NB4 (cell line): ENCODE results near the gene GFRA4.

Experiments used
- DNase-seq: peaks from one replicate; pipeline ENCODE4 v3.0.0; 2010; ENCODE audit warnings: low read depth
- H3K4me3 ChIP-seq: one replicate; pipeline ENCODE4 v1.5.1; 2011; ENCODE audit warnings: mild to moderate bottlenecking, low read depth, low read length, moderate library complexity
- CTCF ChIP-seq: IDR thresholded peaks from one replicate; pipeline ENCODE4 v1.5.1; 2012; ENCODE audit warnings: low read depth, low read length
- MAX ChIP-seq: IDR thresholded peaks from 2 replicates; pipeline ENCODE4 v1.6.1; 2011; ENCODE audit warnings: low read depth, low read length
- MYC ChIP-seq: IDR thresholded peaks from 2 replicates; pipeline ENCODE4 v1.6.1; 2011; ENCODE audit warnings: low read depth, low read length
- POLR2A ChIP-seq: IDR thresholded peaks from 2 replicates; pipeline ENCODE4 v1.6.1; 2011; ENCODE audit warnings: mild to moderate bottlenecking; ENCODE audit not compliant: insufficient read length; ENCODE audit errors: extremely low read depth

GFRA4 gene

GRCh38 chr20:3663031-3663701 lies at the start of gene GFRA4:
TSS of gene GFRA4 (minus strand) at chr20:3663399. CDS start at chr20:3663399, 0 bp downstream.
- TF ChIP-seq POLR2A: no peak
- TF ChIP-seq CTCF: no peak
- no peak for TF ChIP-seq MAX
- H3K4me3 ChIP-seq: no peak within 1 kb of the TSS
- no peak for DNase-seq

GRCh38 chr20:3712279-3712873 lies 49.2 kb upstream of the GFRA4 start, which contains the start of gene SIGLEC1:
TSS of gene SIGLEC1 (minus strand) at chr20:3712600. CDS start at chr20:3707128, 5,472 bp downstream.
- TF ChIP-seq CTCF (no peak), MAX (no peak), MYC (no peak), POLR2A (no peak)
- DNase-seq: peak; percentile 95
- no peak within 1 kb of the TSS for H3K4me3 ChIP-seq

- no peak for TF ChIP-seq CTCF
- no peak for TF ChIP-seq MYC
- TF ChIP-seq MAX: no peak
- no peak for TF ChIP-seq POLR2A
- H3K4me3 ChIP-seq: no peak overlapping the region
- DNase-seq: no peak
Measured at GRCh38 chr20:3711484-3711941, 48.3 kb upstream of the GFRA4 start.

GRCh38 chr20:3710703-3711483 lies 47.7 kb upstream of the GFRA4 start:
- DNase-seq: peak; percentile 75
- H3K4me3 ChIP-seq: no peak overlapping the region
- TF ChIP-seq POLR2A (no peak), CTCF (peak; percentile 83), MAX (0 out of 2 replicates have a peak, but pooled peaks have one; percentile 9)

GRCh38 chr20:3710011-3710466 lies 46.8 kb upstream of the GFRA4 start:
- no peak overlapping the region for H3K4me3 ChIP-seq
- peak; percentile 34 for DNase-seq
- no peak for TF ChIP-seq MAX
- TF ChIP-seq CTCF: peak; percentile 2
- TF ChIP-seq POLR2A: no peak
- TF ChIP-seq MYC: no peak
